Esophagus mucosa (tissue), 1 donor: ENCODE results near the gene ARL4A. TPM values are rescaled to one million over a fixed set of nuclear protein-coding genes. Genes with fewer than 3 reads are reported as not detected.
"Not testable (repeated sequence)": the region's sequence is repeated elsewhere in the genome, so short reads cannot be mapped to it uniquely, and the experiment has no call there.

Experiments
- ATAC-seq: fragments of 200-7000 bp; cut with Tn5 transposase; one replicate; pipeline ENCODE4 v1.9.1; 2020
- total RNA-seq: library from RNA; stranded (reverse); gene quantifications from one replicate; pipeline ENCODE4 v1.2.4, GENCODE V29; 2023
- donor health status: DM: yes; HTN: yes; CAD: no.

Gene ARL4A
- total RNA-seq, 1 donor from 2014 or later = 34.8 TPM

GRCh38 chr7:12670000-12670729 lies 17.3 kb upstream of the ARL4A start:
- ATAC-seq = no peak

- no peak for ATAC-seq
Observed at GRCh38 chr7:12670743-12671520, 16.5 kb upstream of the ARL4A start.

GRCh38 chr7:12673436-12673835 lies 14.0 kb upstream of the ARL4A start:
- ATAC-seq = not testable (repeated sequence)

- no peak for ATAC-seq
Observed at GRCh38 chr7:12674053-12674452, 13.4 kb upstream of the ARL4A start.

DNA sequence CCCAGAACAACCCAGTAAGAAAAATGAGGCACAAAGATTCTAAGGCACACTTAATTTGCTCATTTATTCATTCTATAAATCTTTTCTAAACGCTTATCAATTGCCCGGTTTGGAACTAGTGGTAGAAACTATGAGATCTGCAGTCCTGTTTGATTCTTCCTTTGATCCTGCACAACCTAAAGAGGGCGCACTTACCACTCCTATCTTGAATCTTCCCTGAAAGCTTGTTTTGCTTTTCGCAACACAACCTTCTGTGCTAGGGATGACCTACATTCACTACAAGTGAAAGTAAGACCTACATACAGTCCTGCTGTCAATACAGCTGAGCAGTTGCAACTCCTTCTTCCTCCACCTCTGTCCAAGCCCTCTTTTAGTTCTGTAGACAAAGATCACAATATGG lies 12.6 kb upstream of the ARL4A start:
- peak; percentile 52 for ATAC-seq

- no peak for ATAC-seq
Observed at GRCh38 chr7:12683678-12684585, 3.5 kb upstream of the ARL4A start.

GRCh38 chr7:12684733-12685132 lies 2.7 kb upstream of the ARL4A start:
- no peak for ATAC-seq

- no peak for ATAC-seq
Observed at GRCh38 chr7:12685550-12685949, 1.9 kb upstream of the ARL4A start.

DNA sequence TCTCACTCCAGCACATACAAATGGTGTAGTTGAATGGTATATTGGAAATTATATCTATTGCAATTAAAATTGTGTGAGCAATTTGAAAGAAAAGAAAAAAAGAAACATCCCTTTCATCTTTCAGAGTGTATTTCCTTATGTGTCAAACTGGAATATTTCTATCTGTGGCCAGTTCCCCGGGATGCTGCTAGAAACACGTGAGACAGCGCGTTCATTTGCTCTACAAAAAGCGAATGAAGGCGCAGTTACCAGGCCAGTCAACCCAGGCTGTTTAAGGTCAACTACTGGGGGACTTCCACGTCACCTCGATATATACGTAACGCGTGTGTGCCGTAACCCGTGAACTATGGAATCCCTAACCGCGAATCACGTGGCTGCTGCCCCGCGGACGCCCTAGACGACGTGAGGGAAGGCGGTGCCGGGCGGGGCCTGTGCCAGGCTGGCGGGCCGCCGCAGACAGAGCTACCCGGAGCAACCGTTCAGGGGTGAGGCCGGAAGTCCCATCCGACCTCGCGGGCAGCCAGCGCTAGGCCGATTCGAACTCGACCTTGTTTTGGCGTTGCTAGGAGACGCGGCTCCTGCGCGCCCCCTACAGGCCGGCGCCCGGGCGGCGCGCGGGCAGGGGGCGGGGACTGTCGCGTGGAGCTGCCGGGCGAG lies 1.1 kb upstream of the ARL4A start:
- ATAC-seq = peak; percentile 89

DNA sequence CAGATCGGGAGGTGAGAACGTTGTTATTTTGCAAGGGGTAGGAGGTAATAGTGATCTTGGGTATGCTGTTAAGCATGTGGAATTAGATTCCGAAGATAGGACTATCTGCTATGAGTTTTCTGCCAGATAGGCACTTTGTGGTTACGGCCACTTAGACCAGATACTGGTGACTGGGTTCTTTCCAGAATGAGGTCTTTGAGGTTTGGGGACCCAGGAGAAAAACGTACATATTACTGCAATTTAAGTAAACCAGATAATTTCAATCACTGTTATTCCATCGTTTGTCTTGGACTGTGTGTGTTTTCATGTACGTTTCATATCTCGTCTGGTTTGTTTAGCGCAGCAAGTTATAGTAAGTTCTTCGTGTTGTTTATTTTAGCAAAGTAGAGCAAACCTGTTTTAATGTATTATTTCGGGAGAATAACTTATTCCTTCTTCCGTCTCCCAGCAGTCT lies 312 bp downstream of the ARL4A start:
- no peak for ATAC-seq

DNA sequence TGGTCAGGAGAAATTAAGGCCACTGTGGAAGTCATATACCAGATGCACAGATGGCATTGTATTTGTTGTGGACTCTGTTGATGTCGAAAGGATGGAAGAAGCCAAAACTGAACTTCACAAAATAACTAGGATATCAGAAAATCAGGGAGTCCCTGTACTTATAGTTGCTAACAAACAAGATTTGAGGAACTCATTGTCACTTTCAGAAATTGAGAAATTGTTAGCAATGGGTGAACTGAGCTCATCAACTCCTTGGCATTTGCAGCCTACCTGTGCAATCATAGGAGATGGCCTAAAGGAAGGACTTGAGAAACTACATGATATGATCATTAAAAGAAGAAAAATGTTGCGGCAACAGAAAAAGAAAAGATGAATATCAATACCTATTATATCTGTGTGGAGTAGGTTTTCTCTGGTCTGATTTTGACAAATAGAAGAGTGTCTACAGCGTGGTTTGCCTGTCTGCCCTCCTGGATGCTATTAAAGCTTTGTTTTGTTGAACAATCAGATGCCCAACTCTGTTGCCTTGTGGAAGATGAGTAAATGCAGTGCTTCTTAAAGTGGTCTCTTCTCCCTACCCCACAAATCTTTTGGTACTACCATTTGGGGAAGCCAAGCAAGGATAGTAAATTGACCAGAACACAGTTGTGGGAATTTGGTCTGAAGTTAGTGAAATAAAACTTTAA lies 1.2 kb downstream of the ARL4A start:
- ATAC-seq = not testable (repeated sequence)

DNA sequence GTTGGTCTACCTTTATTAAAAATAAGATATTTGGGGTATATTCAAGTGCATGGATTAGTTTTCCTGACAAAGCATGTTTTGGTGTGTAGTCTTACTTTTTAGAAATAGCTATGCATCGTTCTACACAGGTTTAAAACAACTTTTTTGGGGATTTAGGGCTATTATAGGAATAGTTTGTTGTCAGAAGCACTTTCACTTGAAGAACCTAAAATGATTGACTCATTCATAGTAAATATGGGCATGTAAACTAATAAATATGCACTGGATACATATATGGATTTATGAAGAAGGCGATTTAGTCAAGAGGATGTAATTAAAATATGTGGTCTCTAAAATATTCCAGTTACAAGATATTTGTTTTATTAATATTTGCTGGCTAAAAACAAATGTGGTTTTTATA lies 2.0 kb downstream of the ARL4A start:
- no peak for ATAC-seq

DNA sequence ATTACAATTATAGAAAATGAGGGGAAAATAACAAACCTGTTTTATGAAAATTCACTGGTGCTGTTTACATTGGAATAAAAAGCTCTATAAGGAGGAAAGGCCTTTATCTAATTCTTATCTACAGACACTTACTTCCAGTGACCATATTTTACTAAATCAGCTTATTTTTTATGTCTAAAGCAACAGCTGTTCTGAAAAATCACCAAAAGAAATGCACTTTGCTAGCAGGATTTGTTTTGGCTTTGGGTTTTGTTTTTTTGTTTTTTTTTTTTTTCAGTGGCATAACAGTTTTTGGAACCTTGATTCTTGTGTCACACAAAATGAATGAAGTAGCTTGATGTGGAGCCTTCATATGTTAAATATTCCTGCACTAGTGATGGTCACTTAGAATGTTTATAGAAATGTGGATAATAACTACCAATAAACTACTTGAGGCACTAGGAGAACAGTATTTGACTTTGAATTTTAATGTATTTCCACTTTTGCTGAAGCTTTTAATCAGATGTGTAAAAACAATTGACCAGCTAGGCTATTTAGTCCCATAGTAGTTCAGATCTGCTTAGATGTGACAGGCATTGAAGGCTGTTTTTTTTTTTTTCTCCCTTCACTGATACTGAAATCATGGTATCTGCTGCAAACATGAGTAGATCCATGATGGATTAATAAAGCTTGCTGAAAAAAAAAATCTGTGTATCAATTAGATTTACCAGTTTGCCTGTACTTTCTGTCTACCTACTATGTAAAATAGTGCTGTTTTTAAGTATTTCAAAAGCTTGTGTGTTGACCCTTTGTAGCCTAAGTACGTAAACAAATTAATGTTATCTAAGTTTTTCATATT lies 2.8 kb downstream of the ARL4A start:
- ATAC-seq = no peak

- not testable (repeated sequence) for ATAC-seq
Observed at GRCh38 chr7:12691388-12691787, 4.0 kb downstream of the ARL4A start.

GRCh38 chr7:12692035-12692434 lies 4.6 kb downstream of the ARL4A start:
- no peak for ATAC-seq

- no peak for ATAC-seq
Observed at GRCh38 chr7:12692479-12693259, 5.2 kb downstream of the ARL4A start.

DNA sequence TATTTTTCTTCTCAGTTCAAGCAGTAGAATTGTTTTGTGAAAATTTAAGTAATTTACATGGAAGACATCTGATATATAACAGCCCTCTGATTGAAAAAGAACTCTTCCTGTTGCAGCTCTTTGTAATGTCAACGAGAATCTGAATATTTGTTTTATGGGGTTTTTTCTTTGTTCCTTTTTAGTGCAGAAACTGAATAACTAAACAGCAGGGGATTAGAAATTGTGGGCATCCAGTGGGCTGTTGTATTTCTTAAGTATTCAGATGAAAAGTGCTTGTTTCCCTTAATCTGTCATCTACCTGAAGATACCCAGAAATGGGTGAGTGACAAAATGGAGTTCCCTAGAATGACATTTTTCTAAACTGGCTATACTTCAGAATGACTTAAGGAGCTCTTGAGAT lies 7.4 kb downstream of the ARL4A start:
- no peak for ATAC-seq

DNA sequence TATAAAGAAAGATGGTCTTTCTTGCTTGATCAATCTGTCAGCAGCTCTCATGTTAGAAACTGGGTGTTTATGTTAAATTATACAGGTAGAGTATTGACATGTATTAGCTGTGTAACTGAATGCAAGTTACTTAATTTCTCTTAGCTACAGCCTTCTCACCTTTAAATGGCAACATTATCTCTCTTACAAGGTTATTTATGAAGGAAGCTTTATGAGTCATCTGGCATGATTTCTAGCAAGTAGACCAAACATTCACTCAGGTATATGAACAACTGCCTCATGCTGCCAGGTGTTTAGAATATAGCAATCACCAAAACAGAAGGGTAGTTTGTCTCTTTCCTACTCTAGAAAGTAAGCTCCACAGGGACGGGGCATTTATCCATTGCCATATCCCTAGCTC lies 8.5 kb downstream of the ARL4A start:
- ATAC-seq = peak; percentile 78

DNA sequence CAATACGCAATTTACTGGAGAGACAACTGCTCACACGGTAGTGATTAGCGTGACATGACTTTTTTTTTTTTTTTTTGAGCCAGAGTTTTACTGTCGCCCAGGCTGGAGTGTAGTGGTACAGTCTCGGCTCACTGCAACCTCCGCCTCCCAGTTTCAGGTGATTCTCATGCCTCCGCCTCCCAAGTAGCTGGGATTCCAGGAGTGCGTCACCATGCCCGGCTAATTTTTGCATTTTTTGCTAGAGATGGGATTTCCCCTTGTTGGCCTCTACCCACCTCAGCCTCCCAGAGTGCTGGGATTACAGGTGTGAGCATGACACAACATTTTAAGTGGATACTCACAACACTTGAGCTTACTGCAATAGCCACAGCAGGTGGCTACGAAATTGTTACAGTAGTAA lies 11.9 kb downstream of the ARL4A start:
- ATAC-seq = no peak

DNA sequence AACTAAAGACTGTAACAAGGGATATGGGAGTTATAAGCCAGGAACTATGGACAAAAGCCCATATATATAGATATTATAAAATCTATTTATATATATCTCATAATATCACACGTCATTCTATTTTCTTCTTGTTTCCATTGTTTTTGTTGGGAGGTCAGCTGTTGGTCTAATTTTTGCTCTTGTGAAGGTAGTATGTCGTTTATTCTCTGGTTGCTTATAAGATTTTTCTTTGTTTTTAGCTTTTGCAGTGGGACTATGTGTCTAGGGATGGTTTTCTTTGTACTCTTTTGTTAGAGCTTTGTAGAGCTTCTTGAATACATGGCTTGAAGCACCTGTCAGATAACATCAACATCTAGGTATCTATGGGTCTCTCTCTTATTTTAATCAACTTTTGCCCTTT lies 14.0 kb downstream of the ARL4A start:
- ATAC-seq = no peak
